Astrocyte of the spinal cord (primary cell): ENCODE measurements around the gene ELMO1.

Experiments used
- DNase-seq: peaks from one replicate; pipeline ENCODE4 v3.0.0; 2011; ENCODE audit warnings: low read depth, low spot score
- H3K4me3 ChIP-seq: 2 replicates; pipeline ENCODE4 v1.5.1; 2011; ENCODE audit warnings: low read depth, mild to moderate bottlenecking, low read length, moderate library complexity
- CTCF ChIP-seq: IDR thresholded peaks from 2 replicates; pipeline ENCODE4 v1.5.1; 2012; ENCODE audit warnings: low read depth, mild to moderate bottlenecking, low read length, inconsistent platforms
- in situ Hi-C: cut with HindIII; loops from 2 replicates; pipeline ENCODE4 v1.10.0; 2017; ENCODE audit warnings: low sequenced_read_pairs

ELMO1 gene

GRCh38 chr7:36874041-36874440 is 574.6 kb downstream of the ELMO1 start:
- no peak for TF ChIP-seq CTCF
- DNase-seq, result no peak
- no peak overlapping the region for H3K4me3 ChIP-seq
- in situ Hi-C loops, result no loop called here

GRCh38 chr7:36871863-36872262 is 576.8 kb downstream of the ELMO1 start:
- in situ Hi-C loops, result no loop called here
- DNase-seq, result no peak
- no peak overlapping the region for H3K4me3 ChIP-seq
- no peak for TF ChIP-seq CTCF

GRCh38 chr7:36871355-36871738 is 577.3 kb downstream of the ELMO1 start:
- in situ Hi-C loops, result no loop called here
- DNase-seq, result no peak
- H3K4me3 ChIP-seq, result no peak overlapping the region
- TF ChIP-seq CTCF, result no peak

GRCh38 chr7:36870625-36871354 is 577.9 kb downstream of the ELMO1 start:
- DNase-seq, result no peak
- no peak for TF ChIP-seq CTCF
- no peak overlapping the region for H3K4me3 ChIP-seq
- in situ Hi-C loops, result no loop called here

- in situ Hi-C loops, result no loop called here
- H3K4me3 ChIP-seq, result no peak overlapping the region
- no peak for DNase-seq
- TF ChIP-seq CTCF, result no peak
Observed at GRCh38 chr7:36868727-36869411, 579.8 kb downstream of the ELMO1 start.

GRCh38 chr7:36865019-36865418 is 583.6 kb downstream of the ELMO1 start:
- no peak for DNase-seq
- no peak for TF ChIP-seq CTCF
- in situ Hi-C loops, result no loop called here
- no peak overlapping the region for H3K4me3 ChIP-seq
